Measurements from ENCODE around the gene PRR14L. TPM values are rescaled to one million over a fixed set of nuclear protein-coding genes. Genes with fewer than 3 reads are reported as not detected.
"Not testable (repeated sequence)": the region's sequence is repeated elsewhere in the genome, so short reads cannot be mapped to it uniquely, and the experiment has no call there.

The PRR14L gene
- total RNA-seq, 1 donor from 2014 or later = 61.7 TPM

- no peak overlapping the region for H3K27ac Mint-ChIP-seq
- peaks cover 46% of the 10 kb centered on the region for H3K36me3 Mint-ChIP-seq
- no peak for DNase-seq (ENCODE audit: low spot score in 2 of 2, unreplicated experiment in 2 of 2)
- TF ChIP-seq CTCF (IDR thresholded peaks at IDR 0.05; ENCODE audit: unreplicated experiment) = no peak
- no peak overlapping the region for H3K4me3 Mint-ChIP-seq
- H3K9me3 Mint-ChIP-seq = no peaks in the 10 kb centered on the region
- no peaks in the 10 kb centered on the region for H3K27me3 Mint-ChIP-seq (ENCODE audit: low read depth)
- H3K4me1 Mint-ChIP-seq = peaks cover 5% of the 10 kb centered on the region
These were observed 30.0 kb downstream of the PRR14L start for GRCh38 chr22:31719850-31720471.

- H3K27me3 Mint-ChIP-seq (ENCODE audit: low read depth) = no peaks in the 10 kb centered on the region
- H3K4me3 Mint-ChIP-seq = no peak overlapping the region
- peaks cover 56% of the 10 kb centered on the region for H3K36me3 Mint-ChIP-seq
- TF ChIP-seq CTCF (IDR thresholded peaks at IDR 0.05; ENCODE audit: unreplicated experiment) = no peak
- no peak overlapping the region for H3K27ac Mint-ChIP-seq
- no peaks in the 10 kb centered on the region for H3K9me3 Mint-ChIP-seq
- peaks cover 8% of the 10 kb centered on the region for H3K4me1 Mint-ChIP-seq
- DNase-seq (ENCODE audit: low spot score in 2 of 2, unreplicated experiment in 2 of 2) = no peak
These were observed 34.7 kb downstream of the PRR14L start for GRCh38 chr22:31715147-31715778.

- not testable (repeated sequence) for H3K27me3 Mint-ChIP-seq (ENCODE audit: low read depth); H3K9me3 Mint-ChIP-seq; H3K4me3 Mint-ChIP-seq; DNase-seq (ENCODE audit: low spot score in 2 of 2, unreplicated experiment in 2 of 2); H3K4me1 Mint-ChIP-seq; H3K27ac Mint-ChIP-seq
- H3K36me3 Mint-ChIP-seq = peaks cover 47% of the 10 kb centered on the region
These were observed 38.7 kb downstream of the PRR14L start for GRCh38 chr22:31711226-31711625.

GRCh38 chr22:31707519-31707918 lies 42.4 kb downstream of the PRR14L start:
- no peak overlapping the region for H3K4me3 Mint-ChIP-seq
- no peak overlapping the region for H3K27ac Mint-ChIP-seq
- DNase-seq (ENCODE audit: low spot score in 2 of 2, unreplicated experiment in 2 of 2) = no peak
- H3K9me3 Mint-ChIP-seq = no peaks in the 10 kb centered on the region
- TF ChIP-seq CTCF (IDR thresholded peaks at IDR 0.05; ENCODE audit: unreplicated experiment) = no peak
- H3K27me3 Mint-ChIP-seq (ENCODE audit: low read depth) = no peaks in the 10 kb centered on the region
- no peaks in the 10 kb centered on the region for H3K4me1 Mint-ChIP-seq
- H3K36me3 Mint-ChIP-seq = peaks cover 37% of the 10 kb centered on the region

GRCh38 chr22:31695423-31695822 lies 54.5 kb downstream of the PRR14L start:
- Mint-ChIP-seq H3K4me3 (no peak overlapping the region), H3K4me1 (no peaks in the 10 kb centered on the region), H3K27ac (no peak overlapping the region), H3K9me3 (no peaks in the 10 kb centered on the region), H3K36me3 (peaks cover 50% of the 10 kb centered on the region), H3K27me3 (ENCODE audit: low read depth) (no peaks in the 10 kb centered on the region)
- TF ChIP-seq CTCF (IDR thresholded peaks at IDR 0.05; ENCODE audit: unreplicated experiment) = no peak
- DNase-seq (ENCODE audit: low spot score in 2 of 2, unreplicated experiment in 2 of 2) = no peak

- not testable (repeated sequence) for H3K4me3 Mint-ChIP-seq; DNase-seq (ENCODE audit: low spot score in 2 of 2, unreplicated experiment in 2 of 2); H3K9me3 Mint-ChIP-seq; H3K4me1 Mint-ChIP-seq; H3K27me3 Mint-ChIP-seq (ENCODE audit: low read depth); H3K27ac Mint-ChIP-seq
- peaks cover 41% of the 10 kb centered on the region for H3K36me3 Mint-ChIP-seq
These were observed 55.9 kb downstream of the PRR14L start for GRCh38 chr22:31694046-31694445.
